H1 (cell line): ENCODE measurements around the gene USF1. TPM values are rescaled to one million over a fixed set of nuclear protein-coding genes. Genes with fewer than 3 reads are reported as not detected.

Experiments
- CBX5 ChIP-seq: fragments of 300-800, 300-1000 bp; sonication (generic); IDR thresholded peaks from 2 replicates; pipeline ENCODE4 v1.7.1; 2016; ENCODE audit warnings: antibody characterized with exemption, low read length, low read depth
- polyA plus RNA-seq, 7 experiments: library from polyadenylated mRNA; depleted of rRNA in 3 of 7; stranded (reverse) in 5 of 7; unstranded in 2 of 7; fragments of >200 nt in 5 of 7; fragments of 200-250 nt in 2 of 7; gene quantifications; 1 replicate in 5 of 7; 2 replicates in 1 of 7; 4 replicates in 1 of 7; pipeline versions ENCODE4 v1.2.1 to v1.2.3, GENCODE V29; 2011 to 2013; ENCODE audit warnings: missing spikeins in 2 of 7, mixed read lengths in 2 of 7
- total RNA-seq: library from RNA; stranded (reverse); fragmentation: NEBNext Ultra II Directional; extraction: Animal tissue kit (Norgen Biotek cat#: 25700); gene quantifications from 2 replicates; pipeline ENCODE4 v1.2.1, GENCODE V29; 2021

USF1 gene
- total and polyA plus RNA-seq, 2 of the 8 experiments (the other 6 are each of a cell fraction or from before 2014, with no cell fraction given) = 45.7 to 68.9 TPM

GRCh38 chr1:161071886-161072371, 26.2 kb upstream of the USF1 start (continued):
- no peak for TF ChIP-seq CBX5
- TF ChIP-seq, all 59 proteins: peak for 2
